Measurements from ENCODE around the gene UBC.

Gene UBC

GRCh38 chr12:124878795-124879516 lies 35.5 kb downstream of the UBC start:
- TF ChIP-seq CTCF (conservative IDR thresholded peaks at IDR 0.05; ENCODE audit: low read depth, low read length) = no peak
- DNase-seq (ENCODE audit: low read depth) = no peak
- H3K4me3 ChIP-seq (ENCODE audit: low read length) = no peak overlapping the region

- no peak overlapping the region for H3K4me3 ChIP-seq (ENCODE audit: low read length)
- DNase-seq (ENCODE audit: low read depth) = no peak
- no peak for TF ChIP-seq CTCF (conservative IDR thresholded peaks at IDR 0.05; ENCODE audit: low read depth, low read length)
Observed at GRCh38 chr12:124877423-124877822, 37.0 kb downstream of the UBC start.

- DNase-seq (ENCODE audit: low read depth) = no peak
- no peak overlapping the region for H3K4me3 ChIP-seq (ENCODE audit: low read length)
- no peak for TF ChIP-seq CTCF (conservative IDR thresholded peaks at IDR 0.05; ENCODE audit: low read depth, low read length)
Observed at GRCh38 chr12:124876171-124876570, 38.3 kb downstream of the UBC start.

GRCh38 chr12:124875803-124876132 lies 38.7 kb downstream of the UBC start:
- no peak for DNase-seq (ENCODE audit: low read depth)
- TF ChIP-seq CTCF (conservative IDR thresholded peaks at IDR 0.05; ENCODE audit: low read depth, low read length) = no peak
- H3K4me3 ChIP-seq (ENCODE audit: low read length) = no peak overlapping the region

GRCh38 chr12:124874988-124875802 lies 39.3 kb downstream of the UBC start:
- DNase-seq (ENCODE audit: low read depth) = no peak
- no peak overlapping the region for H3K4me3 ChIP-seq (ENCODE audit: low read length)
- TF ChIP-seq CTCF (conservative IDR thresholded peaks at IDR 0.05; ENCODE audit: low read depth, low read length) = no peak

- no peak overlapping the region for H3K4me3 ChIP-seq (ENCODE audit: low read length)
- no peak for DNase-seq (ENCODE audit: low read depth)
- no peak for TF ChIP-seq CTCF (conservative IDR thresholded peaks at IDR 0.05; ENCODE audit: low read depth, low read length)
Observed at GRCh38 chr12:124874188-124874587, 40.3 kb downstream of the UBC start.
